Left colon (tissue), 2 donors: ENCODE data around the gene DBF4B. TPM values are rescaled to one million over a fixed set of nuclear protein-coding genes. Genes with fewer than 3 reads are reported as not detected.
"Not testable (repeated sequence)": the region's sequence is repeated elsewhere in the genome, so short reads cannot be mapped to it uniquely, and the experiment has no call there.

Source experiments
- ATAC-seq: fragments of 200-7000 bp; cut with Tn5 transposase; one replicate; pipeline ENCODE4 v1.9.1; 2020; ENCODE audit warnings: mild to moderate bottlenecking, moderate library complexity
- DNase-seq, 2 donors: peaks; one replicate each; pipeline ENCODE4 v3.0.0-alpha.2; 2020
- intact Hi-C, 2 donors: fragments of 100-400 bp; cut with DNase I in 1 of 2; cut with micrococcal nuclease in 1 of 2; formaldehyde crosslinking; loops; one replicate each; pipeline versions ENCODE4 v1.11.2 to v1.14.0; 2022; cut with DNase I, micrococcal nuclease
- long read RNA-seq: library from polyadenylated mRNA; unstranded; transcript quantifications from one replicate; pipeline ENCODE4 v2.0.0, GENCODE V29; 2021
- total RNA-seq, 2 donors: library from RNA; stranded (reverse); fragmentation: NEBNext Ultra II Directional; extraction: Animal tissue kit (Norgen Biotek cat#: 25700); gene quantifications; one replicate each; pipeline ENCODE4 v1.2.1, GENCODE V29; 2021
- donor health status: DM: no; HTN: no; CAD: no.
- donor health status: DM: yes; HTN: yes; CAD: no.

The DBF4B gene
- 1 to 10 TPM; 2.5 to 5.2 TPM for total RNA-seq
- long read RNA-seq, partial matches to known transcripts: 0 of 1 reads
- long read RNA-seq, other reads (novel, unspliced or antisense): 1 of 1 reads

GRCh38 chr17:44708401-44709263 is at the start of gene DBF4B:
Gene DBF4B (plus strand): TSS chr17:44708665. CDS start chr17:44708821, 156 bp downstream.
- DNase-seq (peak; percentile 81 to 85), ATAC-seq (peak; percentile 97)
- intact Hi-C loops: no loop called here

GRCh38 chr17:44661835-44662234 is 46.6 kb upstream of the DBF4B start:
- intact Hi-C loops: no loop called here
- ATAC-seq (no peak), DNase-seq (no peak)

GRCh38 chr17:44663095-44663494 is 45.4 kb upstream of the DBF4B start:
- ATAC-seq: no peak
- intact Hi-C loops: no loop called here
- DNase-seq: no peak

GRCh38 chr17:44664867-44665266 is 43.6 kb upstream of the DBF4B start:
- no peak for ATAC-seq
- intact Hi-C loops: no loop called here
- DNase-seq: no peak

DNA sequence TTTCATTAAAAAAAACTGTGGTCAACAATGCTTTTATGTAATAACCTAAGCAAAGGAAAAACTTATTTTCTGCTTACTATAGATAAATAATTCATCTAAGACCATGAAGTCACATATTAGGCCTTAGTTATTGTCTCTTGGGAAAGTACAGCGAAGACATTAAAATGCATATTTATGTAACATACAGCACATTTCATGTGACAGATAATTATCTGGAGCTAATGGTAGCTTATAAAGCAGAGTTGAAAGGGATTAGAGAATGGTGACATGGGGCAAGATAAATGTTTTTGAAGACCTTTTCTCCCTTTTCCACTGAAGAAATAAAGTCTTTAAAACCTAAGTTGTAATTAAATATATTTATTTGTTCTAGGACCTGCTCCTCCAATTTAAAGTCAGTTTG is 42.5 kb upstream of the DBF4B start:
- no peak for ATAC-seq
- intact Hi-C loops: no loop called here
- DNase-seq: no peak

GRCh38 chr17:44672479-44673093 is 35.9 kb upstream of the DBF4B start:
- DNase-seq (no peak), ATAC-seq (no peak)
- intact Hi-C loops: no loop called here

GRCh38 chr17:44673893-44674292 is 34.6 kb upstream of the DBF4B start:
- DNase-seq (no peak), ATAC-seq (no peak)
- intact Hi-C loops: no loop called here

DNA sequence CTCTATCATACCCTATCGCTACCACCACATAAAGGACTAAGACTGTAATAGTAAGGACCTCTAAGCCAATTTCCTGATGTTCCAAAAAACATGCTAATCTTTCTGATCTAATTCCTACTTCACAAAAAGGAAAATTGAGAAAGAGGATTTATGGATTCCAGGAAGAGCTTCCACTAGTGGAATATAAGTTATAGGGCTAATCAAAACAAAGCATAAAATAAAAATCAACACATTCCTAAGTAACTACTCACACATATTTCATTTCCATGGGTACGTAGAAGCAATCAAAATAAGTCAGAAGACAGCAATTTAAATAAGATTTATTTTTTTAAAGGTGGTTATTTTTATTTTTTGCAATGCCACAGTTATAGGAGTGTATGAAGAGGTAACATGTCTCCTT is 31.3 kb upstream of the DBF4B start:
- intact Hi-C loops: no loop called here
- ATAC-seq (no peak), DNase-seq (no peak)

- intact Hi-C loops, DNase-seq, ATAC-seq: not testable (repeated sequence)
These were observed 25.2 kb upstream of the DBF4B start for GRCh38 chr17:44683303-44683702.

DNA sequence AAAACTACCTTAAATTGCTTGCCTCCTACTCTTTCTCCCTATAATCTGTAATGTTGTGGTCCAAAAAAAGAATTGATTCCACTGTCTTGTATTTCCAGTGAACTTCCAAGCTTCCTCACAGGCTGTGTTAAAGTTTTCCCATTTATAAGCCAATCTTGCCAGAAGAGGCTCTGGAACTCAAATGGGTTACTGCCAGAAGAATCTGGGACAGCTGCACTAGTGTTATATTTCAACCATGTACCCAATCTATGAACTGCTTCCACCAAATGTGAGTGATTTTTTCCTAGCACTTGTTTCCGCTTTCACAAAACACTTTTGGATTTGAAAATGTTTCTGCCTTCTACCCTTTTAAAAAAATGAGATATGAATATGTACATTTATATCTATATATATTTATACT is 20.7 kb upstream of the DBF4B start:
- intact Hi-C loops: no loop called here
- DNase-seq (no peak), ATAC-seq (no peak)

GRCh38 chr17:44688200-44688599 is 20.3 kb upstream of the DBF4B start:
- no peak for DNase-seq
- intact Hi-C loops: no loop called here
- ATAC-seq: no peak

DNA sequence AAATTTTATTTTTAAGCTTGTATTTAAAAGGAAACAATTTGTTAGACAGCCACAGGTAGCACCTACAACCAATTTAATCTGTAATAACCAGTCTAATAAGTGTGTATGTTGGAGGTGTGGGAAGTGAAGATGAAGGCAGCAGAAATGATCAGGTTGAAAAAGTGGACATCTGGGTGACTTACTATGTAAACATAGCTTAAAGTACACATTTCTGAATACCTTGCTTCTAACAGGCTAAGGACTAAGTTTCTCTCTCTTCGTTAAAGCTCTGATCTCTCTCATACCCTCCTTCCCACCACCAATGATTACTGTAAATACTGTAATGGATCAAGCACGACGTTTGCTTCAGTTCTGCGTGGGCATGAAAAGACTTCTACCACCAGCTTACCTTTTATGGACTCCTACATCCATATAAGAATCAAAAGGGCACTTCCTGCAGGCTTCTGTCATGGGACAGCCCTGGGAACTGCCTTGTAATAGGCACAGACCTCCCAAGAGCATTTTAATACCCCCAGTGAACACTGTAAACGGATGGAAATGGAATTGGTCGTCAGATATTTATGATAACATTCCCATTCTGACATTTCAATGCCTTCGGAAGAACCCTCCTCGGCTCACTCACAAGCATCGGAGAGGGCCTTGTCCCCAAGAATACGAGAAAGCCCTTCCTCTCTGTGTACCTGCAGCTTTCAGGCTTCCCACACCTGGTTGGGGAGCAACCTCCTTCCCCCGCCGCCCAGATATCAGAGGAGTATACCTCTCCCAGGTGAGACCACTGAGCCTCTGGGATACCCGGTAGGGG is 19.6 kb upstream of the DBF4B start:
- DNase-seq (no peak), ATAC-seq (peak; percentile 46)
- intact Hi-C loops: no loop called here

- intact Hi-C loops: no loop called here
- peak; percentile 99 for ATAC-seq
- peak; percentile 89 to 93 for DNase-seq
These were observed 18.8 kb upstream of the DBF4B start, which contains the start of gene CCDC43 for GRCh38 chr17:44689477-44690217. Gene CCDC43 (minus strand): TSS chr17:44689776. CDS start chr17:44689753, 23 bp downstream.

DNA sequence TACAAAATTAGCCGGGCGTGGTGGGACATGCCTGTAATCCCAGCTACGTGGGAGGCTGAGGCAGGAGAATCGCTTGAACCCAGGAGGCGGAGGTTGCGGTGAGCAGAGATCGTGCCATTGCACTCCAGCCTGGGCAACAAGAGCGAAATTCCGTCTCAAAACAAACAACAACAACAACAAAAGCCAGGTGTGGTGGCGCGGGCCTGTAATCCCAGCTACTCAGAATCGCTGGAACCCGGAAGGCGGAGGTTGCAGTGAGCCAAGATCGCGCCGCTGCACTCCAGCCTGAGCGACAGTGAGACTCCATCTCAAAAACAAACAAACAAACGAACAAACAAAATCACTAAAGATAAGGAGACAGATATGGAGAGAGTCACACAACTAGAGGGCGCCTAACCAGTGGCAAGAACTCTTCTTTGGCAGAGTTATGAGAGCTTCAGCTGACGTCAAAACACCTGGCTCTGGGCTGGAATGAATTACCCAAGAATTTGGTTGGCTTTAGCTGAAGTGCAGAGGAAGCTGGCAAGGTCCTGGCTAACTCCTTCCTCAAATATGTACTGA is 17.6 kb upstream of the DBF4B start:
- intact Hi-C loops, ATAC-seq, DNase-seq: not testable (repeated sequence)

DNA sequence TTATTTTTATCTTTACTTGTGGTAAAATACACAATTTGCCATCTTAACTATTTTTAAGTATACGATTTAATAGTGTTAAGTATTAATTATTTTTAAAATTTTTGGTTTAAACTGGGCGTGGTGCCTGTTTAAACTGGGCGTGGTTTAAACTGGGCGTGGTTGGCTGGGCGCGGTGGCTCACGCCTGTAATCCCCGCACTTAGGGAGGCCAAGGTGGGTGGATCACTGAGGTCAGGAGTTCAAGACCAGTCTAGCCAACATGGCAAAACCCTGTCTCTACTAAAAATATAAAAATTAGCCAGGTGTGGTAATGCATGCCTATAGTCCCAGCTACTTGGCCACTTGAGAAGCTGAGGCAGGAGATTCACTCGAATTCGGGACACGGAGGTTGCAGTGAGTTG is 14.9 kb upstream of the DBF4B start:
- DNase-seq: no peak
- ATAC-seq: no peak
- intact Hi-C loops: no loop called here

DNA sequence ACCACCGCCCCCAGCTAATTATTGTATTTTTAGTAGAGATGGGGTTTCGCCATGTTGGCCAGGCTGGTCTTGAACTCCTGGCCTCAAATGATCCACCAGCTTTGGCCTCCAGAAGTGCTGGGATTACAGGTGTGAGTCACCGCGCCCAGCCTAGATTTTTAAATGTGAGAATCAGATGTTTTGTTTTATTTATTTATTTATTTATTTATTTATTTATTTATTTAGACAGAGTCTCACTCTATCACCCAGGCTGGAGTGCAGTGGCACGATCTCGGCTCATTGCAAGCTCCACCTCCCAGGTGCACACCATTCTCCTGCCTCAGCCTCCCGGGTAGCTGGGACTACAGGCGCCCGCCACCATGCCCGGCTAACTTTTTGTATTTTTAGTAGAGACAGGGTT is 8.2 kb upstream of the DBF4B start:
- intact Hi-C loops, ATAC-seq, DNase-seq: not testable (repeated sequence)

- intact Hi-C loops: no loop called here
- DNase-seq: no peak
- ATAC-seq: peak; percentile 25
These were observed 587 bp upstream of the DBF4B start for GRCh38 chr17:44707755-44708400.

- ATAC-seq (no peak), DNase-seq (no peak)
- intact Hi-C loops: no loop called here
These were observed 11.0 kb downstream of the DBF4B start for GRCh38 chr17:44719444-44719843.
